Nephron (organoid): ENCODE data around the gene ANKRD65.
A peak's percentile ranks its signal among the peaks of the same experiment; 100 is the strongest.
"Not testable (repeated sequence)": the region's sequence is repeated elsewhere in the genome, so short reads cannot be mapped to it uniquely, and the experiment has no call there.

ENCODE experiments used
- H3K27ac Mint-ChIP-seq, 3 experiments: 2 replicates each; pipeline ENCODE4 v1.8.0; 2020; ENCODE audit warnings: mixed read lengths in 3 of 3, mild to moderate bottlenecking in 2 of 3, moderate library complexity in 1 of 3
- H3K27me3 Mint-ChIP-seq: 2 replicates; pipeline ENCODE4 v1.8.0; 2021; ENCODE audit warnings: low read depth, mild to moderate bottlenecking, moderate library complexity, mixed read lengths
- H3K36me3 Mint-ChIP-seq: 2 replicates; pipeline ENCODE4 v1.8.0; 2020; ENCODE audit warnings: low read depth, mixed read lengths
- H3K4me1 Mint-ChIP-seq: 2 replicates; pipeline ENCODE4 v1.8.0; 2020; ENCODE audit warnings: mixed read lengths
- H3K4me3 Mint-ChIP-seq, 3 experiments: 2 replicates each; pipeline ENCODE4 v1.8.0; 2020; ENCODE audit warnings: mild to moderate bottlenecking in 3 of 3, mixed read lengths in 3 of 3, moderate library complexity in 2 of 3
- H3K9me3 Mint-ChIP-seq: 2 replicates; pipeline ENCODE4 v1.8.0; 2020; ENCODE audit warnings: mixed read lengths
- TF ChIP-seq, protein P1 (sequence below), 3 experiments: fragments of 200-600 bp; sonication (generic); IDR thresholded peaks; one replicate each; pipeline ENCODE4 v1.5.0; 2021; ENCODE audit warnings: antibody characterized with exemption in 3 of 3; ENCODE audit not compliant: unreplicated experiment in 3 of 3

Gene ANKRD65

DNA sequence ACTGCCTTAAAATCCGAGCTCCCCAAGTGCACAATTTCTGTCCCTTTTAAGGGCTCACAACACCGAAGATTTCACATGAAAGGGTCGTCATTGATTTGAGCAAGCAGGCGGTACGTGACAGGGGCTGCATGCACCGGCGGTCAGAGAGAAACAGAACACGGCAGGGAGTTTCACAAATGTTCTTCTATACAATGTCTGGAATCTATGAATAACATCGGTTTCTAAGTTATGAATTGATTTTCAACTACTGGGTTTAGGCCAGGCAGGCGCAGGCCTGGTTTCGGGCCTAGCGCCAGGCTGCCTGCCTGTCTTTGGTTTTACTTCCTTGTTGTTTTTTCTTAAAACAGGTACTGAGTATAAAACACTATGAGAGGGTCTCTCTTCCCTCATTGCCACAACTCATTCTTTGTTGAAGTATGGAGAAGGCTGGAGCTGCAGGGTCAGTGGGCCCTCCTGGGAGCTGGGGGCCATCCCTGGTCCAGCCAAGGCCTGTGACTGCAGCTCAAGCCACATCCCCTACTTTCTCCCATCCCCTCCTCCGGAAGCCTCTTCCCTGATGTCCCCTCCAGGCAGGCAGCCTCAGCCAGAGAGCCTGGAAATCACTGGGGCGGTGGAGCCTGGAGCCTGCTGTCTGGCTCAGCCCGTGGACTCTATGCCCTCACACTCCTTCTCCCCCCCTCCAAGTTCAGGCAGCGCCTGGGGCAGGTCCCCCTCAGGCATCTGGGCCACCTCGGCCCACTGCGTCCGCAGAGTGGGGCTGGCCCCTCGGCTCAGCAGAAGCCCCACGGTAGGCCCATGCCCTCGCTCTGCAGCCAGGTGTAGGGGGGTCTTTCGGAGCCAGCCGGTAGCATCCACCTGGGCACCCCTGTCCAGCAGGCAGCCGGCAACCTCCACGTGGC lies 2.4 kb downstream of the ANKRD65 start:
- Mint-ChIP-seq H3K36me3 (no peaks in the 10 kb centered on the region), H3K27me3 (no peaks in the 10 kb centered on the region), H3K4me3 (peak overlapping the region in 2 of 3 experiments; percentile 21 to 51), H3K9me3 (no peaks in the 10 kb centered on the region), H3K27ac (peak overlapping the region; percentile 76 to 81 (median 80)), H3K4me1 (peaks cover 15% of the 10 kb centered on the region)
- TF ChIP-seq, protein P1, sequence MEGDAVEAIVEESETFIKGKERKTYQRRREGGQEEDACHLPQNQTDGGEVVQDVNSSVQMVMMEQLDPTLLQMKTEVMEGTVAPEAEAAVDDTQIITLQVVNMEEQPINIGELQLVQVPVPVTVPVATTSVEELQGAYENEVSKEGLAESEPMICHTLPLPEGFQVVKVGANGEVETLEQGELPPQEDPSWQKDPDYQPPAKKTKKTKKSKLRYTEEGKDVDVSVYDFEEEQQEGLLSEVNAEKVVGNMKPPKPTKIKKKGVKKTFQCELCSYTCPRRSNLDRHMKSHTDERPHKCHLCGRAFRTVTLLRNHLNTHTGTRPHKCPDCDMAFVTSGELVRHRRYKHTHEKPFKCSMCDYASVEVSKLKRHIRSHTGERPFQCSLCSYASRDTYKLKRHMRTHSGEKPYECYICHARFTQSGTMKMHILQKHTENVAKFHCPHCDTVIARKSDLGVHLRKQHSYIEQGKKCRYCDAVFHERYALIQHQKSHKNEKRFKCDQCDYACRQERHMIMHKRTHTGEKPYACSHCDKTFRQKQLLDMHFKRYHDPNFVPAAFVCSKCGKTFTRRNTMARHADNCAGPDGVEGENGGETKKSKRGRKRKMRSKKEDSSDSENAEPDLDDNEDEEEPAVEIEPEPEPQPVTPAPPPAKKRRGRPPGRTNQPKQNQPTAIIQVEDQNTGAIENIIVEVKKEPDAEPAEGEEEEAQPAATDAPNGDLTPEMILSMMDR (IDR thresholded peaks at IDR 0.05; ENCODE audit: unreplicated experiment in 3 of 3), result no peak

DNA sequence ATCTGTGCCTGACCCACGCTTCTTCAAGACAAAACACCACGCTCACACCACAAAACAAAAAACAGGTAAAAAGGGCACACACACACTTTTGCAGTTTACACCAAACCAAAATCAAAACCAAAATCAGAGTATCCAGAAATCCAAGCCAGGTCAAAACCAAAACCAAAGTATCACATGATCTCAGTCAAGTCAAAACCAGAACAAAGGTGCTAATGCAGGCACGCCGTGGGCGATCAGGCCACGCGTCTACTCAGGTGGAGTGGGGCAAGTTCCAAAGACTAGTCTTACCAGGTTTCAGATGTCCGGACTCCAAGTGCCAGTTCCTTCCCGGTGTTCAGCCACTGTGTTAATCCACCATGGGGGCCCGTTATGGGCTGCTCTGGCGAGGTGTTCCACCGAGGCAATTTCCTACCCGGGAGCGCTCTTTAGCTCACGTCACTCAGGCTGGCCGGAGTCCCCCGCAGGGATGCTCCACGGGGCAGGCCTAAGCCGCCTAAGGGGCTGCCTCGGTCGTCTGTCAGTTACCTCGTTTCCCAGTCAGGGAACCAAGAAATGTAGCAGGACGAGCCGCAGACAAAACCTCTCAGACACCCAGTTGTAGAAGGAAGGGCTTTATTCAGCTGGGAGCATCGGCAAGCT lies 3.1 kb downstream of the ANKRD65 start:
- H3K9me3 Mint-ChIP-seq, H3K27me3 Mint-ChIP-seq, H3K36me3 Mint-ChIP-seq: not testable (repeated sequence)
- Mint-ChIP-seq H3K4me3 (peak overlapping the region in 2 of 3 experiments; percentile 33 to 51), H3K4me1 (peaks cover 17% of the 10 kb centered on the region), H3K27ac (peak overlapping the region; percentile 76 to 81 (median 80))

DNA sequence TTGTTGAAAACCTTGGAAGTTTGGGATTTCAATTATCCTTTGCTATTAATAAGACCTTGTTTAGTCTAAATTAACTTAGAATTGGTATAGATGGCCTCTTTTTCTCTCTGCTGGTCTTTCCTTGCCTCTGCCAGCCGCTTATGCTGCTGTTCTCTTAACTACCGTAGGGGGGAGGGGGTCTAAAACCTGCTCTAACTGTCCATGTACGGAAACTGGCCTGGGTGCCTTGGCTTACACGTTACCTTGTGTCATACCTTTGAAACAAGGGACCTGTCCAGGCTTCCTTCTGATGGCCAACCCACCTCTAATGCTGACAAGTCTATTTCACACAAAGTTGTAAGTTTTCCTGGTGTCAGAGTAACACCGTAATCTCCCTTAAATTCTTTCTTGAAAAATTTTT lies 3.7 kb downstream of the ANKRD65 start:
- not testable (repeated sequence) for H3K9me3 Mint-ChIP-seq, H3K36me3 Mint-ChIP-seq, H3K27me3 Mint-ChIP-seq
- peak overlapping the region; percentile 76 to 81 (median 80) for H3K27ac Mint-ChIP-seq
- peak overlapping the region in 1 of 3 experiments; percentile 33 for H3K4me3 Mint-ChIP-seq
- H3K4me1 Mint-ChIP-seq, result peaks cover 19% of the 10 kb centered on the region

DNA sequence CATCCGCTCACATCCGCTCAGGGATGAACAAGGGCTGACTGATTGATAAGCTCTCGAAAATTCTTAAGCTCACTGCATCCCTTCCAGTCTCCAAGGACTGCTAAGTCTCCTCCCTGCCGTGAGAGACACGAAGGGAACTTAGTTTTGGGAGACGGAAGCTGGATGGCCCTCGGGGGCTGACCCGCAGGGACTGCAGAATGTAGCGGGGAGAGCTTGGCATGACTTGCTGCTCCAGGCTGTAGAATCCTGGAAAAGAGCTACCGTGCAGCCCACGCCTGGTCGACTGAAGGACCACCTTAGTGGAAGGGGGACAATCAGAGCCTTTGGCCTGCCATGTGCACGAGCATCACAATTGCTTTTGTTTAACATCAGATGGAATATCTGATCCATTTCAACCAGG lies 5.3 kb downstream of the ANKRD65 start:
- H3K4me3 Mint-ChIP-seq, result no peak overlapping the region
- peaks cover 7% of the 10 kb centered on the region for H3K36me3 Mint-ChIP-seq
- H3K27me3 Mint-ChIP-seq, result no peaks in the 10 kb centered on the region
- TF ChIP-seq, protein P1 (IDR thresholded peaks at IDR 0.05; ENCODE audit: unreplicated experiment in 3 of 3), result no peak
- no peaks in the 10 kb centered on the region for H3K9me3 Mint-ChIP-seq
- H3K4me1 Mint-ChIP-seq, result peaks cover 19% of the 10 kb centered on the region
- H3K27ac Mint-ChIP-seq, result no peak overlapping the region

GRCh38 chr1:1412311-1412902 lies 8.7 kb downstream of the ANKRD65 start:
- Mint-ChIP-seq H3K4me3 (peak overlapping the region in 1 of 3 experiments; percentile 9), H3K4me1 (peaks cover 14% of the 10 kb centered on the region), H3K36me3 (peaks cover 13% of the 10 kb centered on the region)
- H3K27me3 Mint-ChIP-seq, H3K9me3 Mint-ChIP-seq, H3K27ac Mint-ChIP-seq: not testable (repeated sequence)

DNA sequence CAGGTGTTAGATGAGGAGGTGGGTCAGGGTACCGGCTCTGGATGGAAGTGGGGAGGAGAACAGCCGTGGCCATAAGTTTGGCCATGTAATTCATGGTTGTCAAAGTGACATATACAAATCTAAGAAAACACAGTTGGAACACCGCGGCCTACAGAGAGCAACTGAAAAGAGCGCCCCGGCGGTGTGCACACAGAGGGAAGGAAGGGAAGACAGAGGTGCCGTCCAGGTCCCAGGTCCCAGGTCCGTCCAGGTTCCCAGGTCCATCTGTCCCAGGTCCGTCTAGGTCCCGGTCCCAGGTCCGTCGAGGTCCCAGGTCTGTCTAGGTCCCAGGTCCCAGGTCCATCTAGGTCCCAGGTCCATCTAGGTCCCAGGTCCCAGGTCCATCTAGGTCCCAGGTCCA lies 9.4 kb downstream of the ANKRD65 start:
- TF ChIP-seq, protein P1 (IDR thresholded peaks at IDR 0.05; ENCODE audit: unreplicated experiment in 3 of 3), result no peak
- Mint-ChIP-seq H3K4me1 (peaks cover 14% of the 10 kb centered on the region), H3K9me3 (no peaks in the 10 kb centered on the region), H3K4me3 (peak overlapping the region in 2 of 3 experiments; percentile 21 to 50), H3K27me3 (no peaks in the 10 kb centered on the region), H3K36me3 (peaks cover 13% of the 10 kb centered on the region), H3K27ac (no peak overlapping the region)

DNA sequence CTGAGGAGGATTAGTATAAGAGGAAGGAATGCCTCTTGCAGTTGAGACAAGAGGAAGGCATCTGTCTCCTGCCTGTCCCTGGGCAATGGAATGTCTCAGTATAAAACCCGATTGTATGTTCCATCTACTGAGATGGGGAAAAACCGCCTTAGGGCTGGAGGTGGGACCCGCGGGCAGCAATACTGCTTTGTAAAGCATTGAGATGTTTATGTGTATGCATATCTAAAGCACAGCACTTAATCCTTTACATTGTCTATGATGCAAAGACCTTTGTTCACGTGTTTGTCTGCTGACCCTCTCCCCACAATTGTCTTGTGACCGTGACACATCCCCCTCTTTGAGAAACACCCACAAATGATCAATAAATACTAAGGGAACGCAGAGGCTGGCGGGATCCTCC lies 10.8 kb downstream of the ANKRD65 start:
- Mint-ChIP-seq H3K4me1 (peaks cover 14% of the 10 kb centered on the region), H3K4me3 (peak overlapping the region; percentile 66 to 82 (median 78)), H3K36me3 (peaks cover 18% of the 10 kb centered on the region)
- not testable (repeated sequence) for H3K27ac Mint-ChIP-seq, H3K9me3 Mint-ChIP-seq, H3K27me3 Mint-ChIP-seq
